ENCODE data around the gene CD81. TPM values are rescaled to one million over a fixed set of nuclear protein-coding genes. Genes with fewer than 3 reads are reported as not detected.

The CD81 gene
- total RNA-seq, 4 donors from 2014 or later, result 156 to 406 (median 255) TPM

GRCh38 chr11:2381494-2382128, 4.5 kb downstream of the CD81 start:
- TF ChIP-seq EP300 (IDR thresholded peaks at IDR 0.05; ENCODE audit: low read depth) (no peak), POLR2AphosphoS5 (IDR thresholded peaks at IDR 0.05) (no peak)
- intact Hi-C loops (cut with DNase I; ENCODE audit: low total_unique reads), result loop anchor here (10.0 kb wide), 1 partner anchor 817 kb away; no protein-coding TSS in a partner anchor
- in situ Hi-C loops (cut with MboI; ENCODE audit: low pct_ligation_motif_present in 1 of 4, low pct_unique_long_range_greater_than_20kb in 1 of 4, low sequenced_read_pairs in 3 of 4), result no loop called here
- H3K4me3 ChIP-seq, result no peak overlapping the region
- H3K9me3 ChIP-seq, result no peaks in the 10 kb centered on the region
- H3K27me3 ChIP-seq, result no peaks in the 10 kb centered on the region
- DNase-seq, result no peak
- peak overlapping the region; percentile 92 to 99 (median 96) for H3K27ac ChIP-seq
- H3K36me3 ChIP-seq, result no peaks in the 10 kb centered on the region
- 73% methylated on average over 11 of the region's 11 CpGs; no CpG with 5 or more reads in 1 of the 2 donors for WGBS, 2 donors (ENCODE audit: low coverage in 1 of 2)
- H3K4me1 ChIP-seq, result peaks cover 63 to 88% (median 81%) of the 10 kb centered on the region in 4 donors

GRCh38 chr11:2382129-2382517, 5.0 kb downstream of the CD81 start:
- no peak for DNase-seq

DNA sequence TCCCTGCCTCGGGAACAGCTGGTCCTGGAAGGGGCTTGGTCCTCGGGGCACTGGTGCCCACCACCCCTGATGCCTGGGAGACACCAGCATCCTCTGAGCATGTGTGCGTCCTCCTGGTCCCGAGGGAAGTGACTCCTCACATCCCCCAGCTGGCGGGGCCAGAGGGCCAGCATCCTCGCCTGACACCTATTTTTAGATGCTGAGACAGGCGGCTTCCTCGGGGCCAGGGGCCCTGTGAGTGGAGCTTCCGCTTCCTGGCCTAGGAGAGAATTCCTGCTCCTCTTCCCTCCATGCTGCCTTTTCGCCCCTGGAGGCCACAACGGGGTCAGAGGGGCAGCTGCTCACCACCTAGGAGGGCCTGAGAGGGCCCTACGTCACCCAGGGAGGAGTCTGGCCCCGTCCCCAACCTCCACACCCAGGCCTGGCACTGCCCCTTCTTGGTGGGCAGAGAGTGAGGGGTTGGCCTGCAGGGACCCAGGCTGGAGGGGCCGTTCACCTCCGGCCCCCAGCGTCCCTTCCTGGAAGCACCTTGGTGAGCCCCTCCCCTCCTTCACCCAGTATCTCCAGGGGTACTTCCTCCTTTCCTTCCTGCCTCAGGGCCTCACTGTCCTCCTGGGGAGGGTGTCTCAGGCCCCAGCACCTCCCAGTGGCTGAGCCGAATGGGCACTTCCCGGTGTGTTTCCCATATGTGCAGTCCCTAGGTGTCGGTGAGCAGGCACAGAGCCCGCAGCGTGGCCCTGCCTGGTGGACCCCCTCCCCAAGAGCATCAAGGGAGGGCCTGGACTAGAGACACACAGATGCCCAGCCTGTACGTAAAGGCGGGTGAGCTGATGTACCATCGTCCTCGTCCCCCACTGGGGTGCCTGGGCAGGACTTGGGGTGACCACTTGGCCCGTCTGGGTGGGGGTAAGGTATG, 6.1 kb downstream of the CD81 start:
- Histone ChIP-seq H3K4me3 (no peak overlapping the region), H3K4me1 (peaks cover 76 to 97% (median 92%) of the 10 kb centered on the region in 4 donors), H3K36me3 (no peaks in the 10 kb centered on the region), H3K9me3 (no peaks in the 10 kb centered on the region), H3K27ac (peak overlapping the region; percentile 92 to 99 (median 96)), H3K27me3 (no peaks in the 10 kb centered on the region)
- WGBS, 2 donors (ENCODE audit: low coverage in 1 of 2), result 52% methylated on average over 25 of the region's 26 CpGs; no CpG with 5 or more reads in 1 of the 2 donors
- in situ Hi-C loops (cut with MboI; ENCODE audit: low pct_ligation_motif_present in 1 of 4, low pct_unique_long_range_greater_than_20kb in 1 of 4, low sequenced_read_pairs in 3 of 4) (no loop called here), intact Hi-C loops (cut with DNase I; ENCODE audit: low total_unique reads) (loop anchor here (10.0 kb wide), 1 partner anchor 818 kb away; no protein-coding TSS in a partner anchor)
- peak; percentile 58 for DNase-seq
- TF ChIP-seq POLR2AphosphoS5 (IDR thresholded peaks at IDR 0.05) (peak in 1 of 3 donors; percentile 16), EP300 (IDR thresholded peaks at IDR 0.05; ENCODE audit: low read depth) (no peak), POLR2A (IDR thresholded peaks at IDR 0.05) (no peak)
- TF ChIP-seq, protein P1, sequence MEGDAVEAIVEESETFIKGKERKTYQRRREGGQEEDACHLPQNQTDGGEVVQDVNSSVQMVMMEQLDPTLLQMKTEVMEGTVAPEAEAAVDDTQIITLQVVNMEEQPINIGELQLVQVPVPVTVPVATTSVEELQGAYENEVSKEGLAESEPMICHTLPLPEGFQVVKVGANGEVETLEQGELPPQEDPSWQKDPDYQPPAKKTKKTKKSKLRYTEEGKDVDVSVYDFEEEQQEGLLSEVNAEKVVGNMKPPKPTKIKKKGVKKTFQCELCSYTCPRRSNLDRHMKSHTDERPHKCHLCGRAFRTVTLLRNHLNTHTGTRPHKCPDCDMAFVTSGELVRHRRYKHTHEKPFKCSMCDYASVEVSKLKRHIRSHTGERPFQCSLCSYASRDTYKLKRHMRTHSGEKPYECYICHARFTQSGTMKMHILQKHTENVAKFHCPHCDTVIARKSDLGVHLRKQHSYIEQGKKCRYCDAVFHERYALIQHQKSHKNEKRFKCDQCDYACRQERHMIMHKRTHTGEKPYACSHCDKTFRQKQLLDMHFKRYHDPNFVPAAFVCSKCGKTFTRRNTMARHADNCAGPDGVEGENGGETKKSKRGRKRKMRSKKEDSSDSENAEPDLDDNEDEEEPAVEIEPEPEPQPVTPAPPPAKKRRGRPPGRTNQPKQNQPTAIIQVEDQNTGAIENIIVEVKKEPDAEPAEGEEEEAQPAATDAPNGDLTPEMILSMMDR (IDR thresholded peaks at IDR 0.05), result no peak

More at GRCh38 chr11:2382129-2382517, 5.0 kb downstream of the CD81 start:
- Histone ChIP-seq H3K27me3 (no peaks in the 10 kb centered on the region), H3K4me3 (no peak overlapping the region), H3K9me3 (no peaks in the 10 kb centered on the region), H3K27ac (peak overlapping the region; percentile 92 to 99 (median 96)), H3K36me3 (no peaks in the 10 kb centered on the region), H3K4me1 (peaks cover 65 to 89% (median 82%) of the 10 kb centered on the region in 4 donors)
- intact Hi-C loops (cut with DNase I; ENCODE audit: low total_unique reads), result loop anchor here (10.0 kb wide), 1 partner anchor 817 kb away; no protein-coding TSS in a partner anchor
- 50 to 57% methylated on average over 1 to 10 of the region's 11 CpGs for WGBS, 2 donors (ENCODE audit: low coverage in 1 of 2)
- TF ChIP-seq, protein P1 (IDR thresholded peaks at IDR 0.05), result no peak
- no peak for TF ChIP-seq EP300 (IDR thresholded peaks at IDR 0.05; ENCODE audit: low read depth)
- no peak for TF ChIP-seq POLR2A (IDR thresholded peaks at IDR 0.05)
- no peak for TF ChIP-seq POLR2AphosphoS5 (IDR thresholded peaks at IDR 0.05)
- in situ Hi-C loops (cut with MboI; ENCODE audit: low pct_ligation_motif_present in 1 of 4, low pct_unique_long_range_greater_than_20kb in 1 of 4, low sequenced_read_pairs in 3 of 4), result no loop called here

DNA sequence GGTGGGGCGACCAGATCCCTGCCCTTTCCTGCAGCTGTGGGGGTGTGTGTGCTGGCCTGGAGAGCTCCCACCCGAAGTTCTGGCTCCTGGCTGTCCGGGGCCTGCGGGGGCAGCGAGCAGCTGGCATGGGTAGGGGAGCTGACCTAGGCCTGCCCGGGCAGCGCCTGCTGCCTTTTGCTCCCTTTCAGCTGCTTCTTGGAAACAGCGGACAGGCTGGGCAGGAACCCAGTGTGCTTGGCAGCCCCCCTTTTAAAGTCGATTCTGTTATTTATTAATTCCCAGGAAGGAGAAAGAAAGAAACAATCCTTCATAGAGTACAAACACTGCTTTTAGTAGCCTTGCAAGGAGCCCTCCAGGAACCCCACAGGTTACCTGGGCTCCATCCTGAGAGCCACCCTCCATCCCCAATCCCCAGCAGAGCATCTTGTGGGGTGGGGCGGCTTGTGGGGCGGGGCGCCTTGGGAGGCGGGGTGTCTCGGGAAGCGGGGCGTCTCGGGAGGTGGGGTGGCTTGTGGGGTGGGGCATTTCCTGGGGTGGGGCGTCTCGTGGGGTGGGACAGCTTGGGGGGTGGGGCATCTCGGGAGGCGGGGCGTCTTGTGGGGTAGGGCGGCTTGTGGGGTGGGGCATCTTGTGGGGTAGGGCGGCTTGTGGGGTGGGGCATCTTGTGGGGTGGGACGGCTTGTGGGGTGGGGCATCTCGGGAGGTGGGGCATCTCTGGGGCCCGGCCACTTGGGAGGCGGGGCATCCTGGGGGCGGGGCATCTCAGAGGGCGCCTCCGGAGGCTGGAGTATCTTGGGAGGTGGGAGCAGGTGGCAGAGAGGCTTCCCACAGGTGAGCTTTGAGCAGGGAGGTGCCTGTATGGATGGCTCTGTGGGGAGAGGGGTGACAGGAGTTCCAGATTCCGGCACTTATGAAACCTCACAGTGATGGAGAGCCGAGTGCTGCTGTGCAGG, 7.0 kb downstream of the CD81 start:
- intact Hi-C loops (cut with DNase I; ENCODE audit: low total_unique reads), result loop anchor here (10.0 kb wide), 1 partner anchor 819 kb away; no protein-coding TSS in a partner anchor
- Histone ChIP-seq H3K27me3 (no peaks in the 10 kb centered on the region), H3K4me3 (no peak overlapping the region), H3K4me1 (peaks cover 85 to 99% (median 94%) of the 10 kb centered on the region in 4 donors), H3K27ac (peak overlapping the region; percentile 92 to 99 (median 96)), H3K9me3 (no peaks in the 10 kb centered on the region), H3K36me3 (no peaks in the 10 kb centered on the region)
- in situ Hi-C loops (cut with MboI; ENCODE audit: low pct_ligation_motif_present in 1 of 4, low pct_unique_long_range_greater_than_20kb in 1 of 4, low sequenced_read_pairs in 3 of 4), result no loop called here
- TF ChIP-seq, protein P1 (IDR thresholded peaks at IDR 0.05), result no peak
- no peak for TF ChIP-seq EP300 (IDR thresholded peaks at IDR 0.05; ENCODE audit: low read depth)
- TF ChIP-seq POLR2AphosphoS5 (IDR thresholded peaks at IDR 0.05), result no peak
- TF ChIP-seq POLR2A (IDR thresholded peaks at IDR 0.05), result no peak
- DNase-seq, result peak; percentile 66
- 51% methylated on average over 21 of the region's 33 CpGs; no CpG with 5 or more reads in 1 of the 2 donors for WGBS, 2 donors (ENCODE audit: low coverage in 1 of 2)

Data from transverse colon (tissue), 4 donors.